T follicular helper cell (primary cell): ENCODE results near the gene OR2F1.
"Not testable (repeated sequence)": the region's sequence is repeated elsewhere in the genome, so short reads cannot be mapped to it uniquely, and the experiment has no call there.

Source experiments
- DNase-seq: peaks from one replicate; pipeline ENCODE4 v3.0.0-alpha.2; 2020; ENCODE audit warnings: low read depth

The OR2F1 gene

GRCh38 chr7:144009361-144009760 lies 54.7 kb downstream of the OR2F1 start:
- no peak for DNase-seq

DNA sequence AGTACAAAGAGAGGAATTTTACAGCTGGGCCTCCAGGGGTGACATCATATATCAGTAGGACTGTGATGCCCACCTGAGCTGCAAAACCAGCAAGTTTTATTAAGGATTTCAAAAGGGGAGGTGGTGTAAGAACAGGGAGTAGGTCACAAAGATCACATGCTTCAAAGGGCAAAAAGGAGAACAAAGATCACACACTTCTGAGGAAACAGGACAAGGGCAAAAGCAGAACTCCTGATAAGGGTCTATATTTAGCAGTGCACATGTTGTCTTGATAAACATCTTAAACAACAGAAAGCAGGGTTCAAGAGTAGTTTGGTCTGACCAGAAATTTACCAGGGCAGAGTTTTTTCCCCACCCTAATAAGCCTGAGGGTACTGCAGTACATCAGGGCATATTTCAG lies 55.4 kb downstream of the OR2F1 start:
- not testable (repeated sequence) for DNase-seq

- not testable (repeated sequence) for DNase-seq
Measured at GRCh38 chr7:144010821-144011220, 56.2 kb downstream of the OR2F1 start.

GRCh38 chr7:144011458-144012230 lies 57.0 kb downstream of the OR2F1 start:
- DNase-seq: no peak
